GM19397 (cell line): ENCODE results near the gene COL2A1.

Experiments
- ATAC-seq: cut with Tn5 transposase; IDR thresholded peaks from one replicate; pipeline ENCODE4 v1.9.1; 2021; ENCODE audit warnings: mild to moderate bottlenecking, moderate library complexity; ENCODE audit not compliant: unreplicated experiment

The COL2A1 gene

GRCh38 chr12:47949441-47950341 lies 54.6 kb downstream of the COL2A1 start:
- no peak for ATAC-seq

GRCh38 chr12:47947341-47947740 lies 56.9 kb downstream of the COL2A1 start:
- ATAC-seq: no peak

- no peak for ATAC-seq
These were observed 57.6 kb downstream of the COL2A1 start for GRCh38 chr12:47946413-47947323.

DNA sequence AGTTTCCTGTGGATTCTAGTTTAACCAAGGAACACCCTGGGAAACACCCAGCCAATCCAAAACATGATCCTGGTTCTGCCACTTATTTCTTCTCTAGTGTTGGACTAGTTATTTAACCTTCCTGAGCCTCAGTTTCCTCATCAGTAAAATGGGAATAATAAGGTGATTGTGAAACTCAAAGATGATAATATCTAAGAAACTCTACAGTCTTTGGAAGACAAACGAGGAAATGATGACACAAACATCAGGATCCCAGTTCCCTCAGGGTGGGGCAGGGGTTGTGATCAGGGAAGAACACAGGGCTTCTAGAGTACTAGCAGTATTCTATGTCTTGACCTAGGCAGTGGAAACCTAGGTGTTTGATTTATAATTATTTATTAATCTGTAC lies 58.9 kb downstream of the COL2A1 start:
- ATAC-seq: no peak

DNA sequence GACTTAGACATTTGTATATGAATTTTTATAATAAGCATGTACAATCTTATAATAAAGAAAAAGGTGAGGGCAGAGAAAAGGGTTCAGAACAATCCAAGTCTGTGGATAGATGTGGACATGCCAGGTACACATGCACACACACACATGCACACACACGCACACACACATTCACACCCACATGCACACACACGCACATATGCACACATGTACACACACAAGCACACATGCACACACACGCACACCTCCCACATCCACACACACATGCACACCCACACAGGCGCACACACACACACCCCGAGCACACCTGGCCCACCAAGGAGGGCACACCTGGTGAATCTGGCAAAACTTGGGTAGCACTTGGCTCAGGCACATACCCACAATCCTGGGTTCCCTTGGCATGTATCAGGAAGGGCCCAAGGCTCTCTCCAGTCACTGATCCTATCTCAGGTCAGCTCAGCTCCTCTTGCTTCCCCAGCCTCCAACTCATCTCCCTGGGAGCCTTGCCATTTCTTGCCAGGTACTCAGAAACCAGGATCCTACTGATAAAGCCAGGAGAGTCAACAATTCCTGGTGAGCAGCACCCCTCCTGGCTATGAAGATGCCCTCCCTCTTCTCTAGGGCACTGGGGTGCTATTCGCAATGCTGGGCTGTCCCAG lies 59.5 kb downstream of the COL2A1 start:
- no peak for ATAC-seq

DNA sequence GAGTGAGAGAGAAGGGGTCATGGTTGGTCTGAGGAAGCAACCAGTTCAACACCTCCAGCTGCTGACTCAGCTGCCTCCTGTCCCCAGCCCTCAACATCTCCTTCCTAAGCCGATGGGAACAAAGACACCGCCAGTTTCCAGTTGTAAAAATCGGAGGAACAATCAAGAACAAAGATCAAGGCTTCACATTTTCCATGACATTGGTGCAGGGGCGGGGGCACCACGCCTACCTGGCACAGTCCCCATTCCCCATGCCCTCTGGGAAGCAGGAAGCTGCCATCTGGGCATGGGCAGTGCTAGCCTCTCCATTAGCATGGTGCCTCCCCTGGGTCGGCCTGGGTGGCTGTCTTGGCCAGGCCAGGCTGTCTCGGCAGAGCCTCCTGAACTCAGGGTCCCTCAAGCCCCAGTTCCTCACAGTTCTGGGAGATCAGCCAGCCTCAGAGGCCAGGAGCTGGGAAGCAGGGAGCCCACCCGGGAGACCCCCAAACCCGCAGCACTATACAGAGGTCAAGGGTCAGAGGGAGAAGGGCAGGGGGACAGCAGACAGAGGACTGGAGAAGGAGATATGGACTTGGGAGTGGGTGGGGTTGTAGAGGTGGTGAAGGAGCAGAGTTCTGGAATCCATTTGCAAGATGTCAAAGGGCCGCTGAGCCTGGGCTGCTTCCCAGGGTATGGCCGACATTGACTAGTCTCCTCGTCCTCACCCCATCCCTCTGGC lies 60.5 kb downstream of the COL2A1 start:
- no peak for ATAC-seq

DNA sequence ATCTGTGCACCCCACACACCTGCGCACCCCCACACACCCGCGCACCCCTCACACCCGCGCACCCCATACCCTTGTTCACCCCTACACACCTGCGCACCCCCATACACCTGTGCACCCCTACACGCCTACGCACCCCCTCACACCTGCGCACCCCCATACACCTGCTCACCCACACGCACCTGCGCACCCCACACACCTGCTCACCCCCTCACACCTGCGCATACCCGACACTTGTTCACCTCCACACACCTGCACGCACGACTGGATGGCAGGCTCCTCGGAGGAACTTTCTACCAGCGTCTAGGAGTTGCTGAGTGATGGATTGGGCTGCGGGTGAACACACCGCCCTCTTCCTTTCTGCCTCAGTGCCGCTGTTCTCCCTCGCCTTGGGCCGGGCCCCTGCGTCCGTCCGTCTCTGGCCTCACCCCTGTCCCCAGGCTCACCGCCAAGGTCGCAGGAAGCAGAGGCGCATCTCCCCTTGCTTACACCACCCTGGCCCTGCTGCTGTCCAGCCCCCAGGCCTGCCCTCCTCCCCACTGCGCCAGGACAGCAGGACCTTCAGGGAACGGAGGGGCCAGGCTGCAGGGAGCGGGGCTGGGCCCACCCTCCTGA lies 61.6 kb downstream of the COL2A1 start:
- ATAC-seq: no peak

DNA sequence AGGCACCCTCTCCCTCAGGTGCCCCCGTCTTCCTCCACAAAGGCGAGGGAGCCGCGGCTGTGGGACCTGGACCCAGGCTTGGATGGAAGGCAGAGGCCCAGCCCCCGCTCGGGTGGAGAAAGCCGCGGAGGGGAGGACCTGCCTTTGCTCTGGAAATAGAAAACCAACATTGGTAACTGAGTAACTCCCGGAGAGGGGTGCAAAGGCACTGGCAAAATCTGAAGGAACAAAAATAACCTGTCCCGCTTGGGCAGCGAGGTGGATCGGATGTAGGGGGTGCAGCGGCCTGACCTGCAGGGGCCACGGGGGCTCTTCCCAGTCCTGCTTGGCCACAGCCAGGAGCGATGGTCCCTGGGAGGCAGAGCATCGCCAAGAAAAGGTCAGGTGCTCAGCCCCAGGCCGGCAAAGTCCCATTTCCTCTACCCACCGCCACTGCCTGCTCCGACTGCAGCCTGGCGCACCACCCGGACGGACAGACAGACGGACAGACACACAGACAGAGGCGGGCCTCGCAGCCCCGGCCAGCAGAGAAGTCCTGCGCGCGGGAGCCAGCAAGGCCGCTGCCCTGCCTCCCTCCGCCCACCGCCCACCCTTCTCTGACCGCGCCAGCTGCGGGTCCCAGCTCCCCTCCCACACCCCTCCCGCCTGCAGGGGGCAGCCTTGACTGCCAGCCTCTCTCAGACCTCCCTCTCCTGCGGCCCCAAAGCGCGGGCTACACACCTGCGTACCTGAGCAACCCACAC lies 62.2 kb downstream of the COL2A1 start:
- ATAC-seq: no peak

GRCh38 chr12:47941475-47941780 lies 62.8 kb downstream of the COL2A1 start:
- ATAC-seq: no peak

GRCh38 chr12:47940773-47941474 lies 63.4 kb downstream of the COL2A1 start:
- no peak for ATAC-seq

- no peak for ATAC-seq
These were observed 65.2 kb downstream of the COL2A1 start for GRCh38 chr12:47939009-47939601.

- ATAC-seq: no peak
These were observed 65.7 kb downstream of the COL2A1 start for GRCh38 chr12:47938594-47938993.

DNA sequence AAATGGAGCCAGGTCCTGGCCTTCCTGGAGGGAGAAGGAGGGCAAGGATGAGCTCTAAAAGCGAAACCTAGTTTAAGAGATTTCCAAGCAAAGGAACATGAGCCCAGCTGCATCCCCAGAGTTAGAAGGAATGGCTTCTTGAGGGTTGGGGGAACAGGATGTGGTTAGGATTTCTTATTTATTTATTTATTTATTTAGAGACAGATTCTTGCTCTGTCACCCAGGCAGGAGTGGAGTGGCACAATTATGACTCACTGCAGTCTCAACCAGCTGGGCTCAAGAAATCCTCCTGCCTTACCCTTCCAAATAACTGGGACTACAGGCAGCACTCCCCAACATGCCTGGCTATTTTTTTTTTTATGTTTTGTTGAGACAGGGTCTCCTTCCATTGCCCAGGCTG lies 66.2 kb downstream of the COL2A1 start:
- no peak for ATAC-seq

DNA sequence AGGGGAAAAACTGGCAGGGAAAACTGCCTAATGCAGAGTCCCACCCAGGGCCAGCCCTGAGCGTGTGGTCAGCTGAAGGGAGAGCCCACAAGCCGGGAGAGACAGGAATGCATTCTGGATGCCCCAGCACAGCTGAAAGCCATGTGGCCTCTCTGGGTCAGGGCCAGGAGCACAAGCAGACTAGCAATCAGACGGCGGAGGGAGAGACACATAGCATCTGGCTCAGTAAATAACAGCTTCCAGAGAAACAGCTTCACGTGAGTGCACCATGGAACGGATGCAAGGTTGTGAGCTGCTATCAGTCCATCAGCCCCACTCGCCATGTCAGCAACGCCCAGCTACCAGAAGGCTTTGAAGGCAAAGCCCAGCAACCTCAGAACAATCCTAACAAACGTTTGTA lies 69.1 kb downstream of the COL2A1 start:
- ATAC-seq: no peak

DNA sequence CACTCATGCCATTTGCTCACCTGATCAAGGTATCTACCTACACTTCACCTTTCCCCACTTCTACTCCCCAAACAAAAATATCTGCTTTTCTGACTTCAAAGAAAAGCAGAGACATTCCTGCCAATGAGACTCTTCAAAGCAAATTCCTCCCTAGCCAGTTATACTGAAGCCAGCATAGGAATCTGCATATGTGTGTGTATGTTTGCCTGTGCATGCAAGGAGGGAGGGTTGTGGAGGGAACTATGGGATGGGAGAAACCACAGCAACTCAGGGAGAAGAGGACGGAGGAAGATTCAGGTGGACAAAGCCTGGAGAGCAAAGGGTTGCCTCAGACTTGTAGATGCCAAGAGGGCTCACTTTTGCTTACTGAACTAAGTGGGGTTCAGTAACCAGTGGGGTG lies 73.1 kb downstream of the COL2A1 start:
- ATAC-seq: no peak

- no peak for ATAC-seq
These were observed 73.6 kb downstream of the COL2A1 start for GRCh38 chr12:47930634-47931033.

GRCh38 chr12:47927346-47927745 lies 76.9 kb downstream of the COL2A1 start:
- no peak for ATAC-seq
